ENCODE results near the gene TAP2. TPM values are rescaled to one million over a fixed set of nuclear protein-coding genes. Genes with fewer than 3 reads are reported as not detected.

TAP2 gene
- total RNA-seq, 2 donors from 2014 or later, result 9.6 to 17.3 TPM

GRCh38 chr6:32840604-32841246 lies 2.2 kb upstream of the TAP2 start:
- Histone ChIP-seq H3K27me3 (replicated peaks; ENCODE audit: insufficient read depth) (no peaks in the 10 kb centered on the region), H3K4me1 (ENCODE audit: control insufficient read depth in 1 of 2, low read depth in 2 of 2) (peaks cover 10 to 20% of the 10 kb centered on the region in 2 donors), H3K27ac (peak overlapping the region in 1 of 2 donors; percentile 22), H3K36me3 (no peaks in the 10 kb centered on the region), H3K9me3 (no peaks in the 10 kb centered on the region), H3K4me3 (no peak overlapping the region)
- TF ChIP-seq CTCF (IDR thresholded peaks at IDR 0.05), result no peak
- ATAC-seq (ENCODE audit: insufficient number of reproducible peaks, low FRiP score, low read depth), result no peak
- no peak for DNase-seq (ENCODE audit: low spot score)

DNA sequence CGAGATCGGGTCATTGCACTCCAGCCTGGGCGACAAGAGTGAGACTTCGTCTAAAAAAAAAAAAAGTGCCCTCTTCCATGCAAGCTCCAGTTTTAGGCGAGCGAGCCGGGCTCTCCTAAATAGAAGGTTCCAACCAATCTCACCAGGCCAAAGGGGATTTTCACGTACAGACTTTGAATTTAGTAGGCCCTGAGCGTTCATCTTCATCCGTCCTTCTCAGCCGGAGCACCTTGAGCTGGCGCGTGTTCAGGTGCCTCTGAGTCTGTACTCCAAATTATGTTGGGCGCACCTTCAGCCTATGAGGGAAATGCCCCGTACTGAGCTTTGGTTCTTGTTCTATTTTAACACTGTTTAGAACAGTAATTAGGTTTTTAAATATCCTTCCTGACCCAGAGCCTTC lies 817 bp upstream of the TAP2 start:
- TF ChIP-seq CTCF (IDR thresholded peaks at IDR 0.05), result no peak
- ATAC-seq (ENCODE audit: insufficient number of reproducible peaks, low FRiP score, low read depth) (no peak), DNase-seq (ENCODE audit: low spot score) (no peak)
- Histone ChIP-seq H3K27ac (peak overlapping the region; percentile 90 to 92), H3K4me3 (no peak overlapping the region), H3K9me3 (no peaks in the 10 kb centered on the region), H3K4me1 (ENCODE audit: control insufficient read depth in 1 of 2, low read depth in 2 of 2) (peaks cover 10 to 20% of the 10 kb centered on the region in 2 donors), H3K36me3 (peaks cover 3% of the 10 kb centered on the region), H3K27me3 (replicated peaks; ENCODE audit: insufficient read depth) (no peaks in the 10 kb centered on the region)

DNA sequence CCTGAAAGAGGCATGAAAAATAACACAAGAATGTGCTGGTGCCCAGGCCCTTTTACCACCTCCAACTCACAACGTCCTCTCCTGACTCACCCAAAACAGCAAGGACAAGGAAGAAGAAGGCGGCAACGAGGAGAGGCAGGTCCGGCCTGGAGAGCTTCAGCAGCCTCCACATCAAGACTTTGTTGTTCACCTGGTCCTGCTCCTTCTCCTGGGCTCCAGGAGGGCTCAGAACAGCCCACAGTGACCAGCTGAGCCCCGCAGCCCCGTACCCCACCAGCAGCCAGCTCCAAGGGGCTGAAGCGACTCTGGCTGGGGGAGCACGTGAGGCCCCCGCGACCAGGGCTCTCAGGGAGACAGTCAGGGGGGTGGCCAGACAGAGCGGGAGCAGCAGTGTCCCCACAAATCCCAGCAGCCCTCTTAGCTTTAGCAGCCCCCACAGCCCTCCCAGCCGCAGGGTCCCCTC lies 857 bp downstream of the TAP2 start:
- Histone ChIP-seq H3K27ac (peak overlapping the region; percentile 90 to 92), H3K4me1 (ENCODE audit: control insufficient read depth in 1 of 2, low read depth in 2 of 2) (peaks cover 8 to 12% of the 10 kb centered on the region in 2 donors), H3K27me3 (replicated peaks; ENCODE audit: insufficient read depth) (no peaks in the 10 kb centered on the region), H3K9me3 (no peaks in the 10 kb centered on the region), H3K4me3 (peak overlapping the region; percentile 91), H3K36me3 (peaks cover 5% of the 10 kb centered on the region)
- no peak for DNase-seq (ENCODE audit: low spot score)
- ATAC-seq (ENCODE audit: insufficient number of reproducible peaks, low FRiP score, low read depth), result no peak
- no peak for TF ChIP-seq CTCF (IDR thresholded peaks at IDR 0.05)

GRCh38 chr6:32836873-32837272 lies 1.7 kb downstream of the TAP2 start:
- TF ChIP-seq CTCF (IDR thresholded peaks at IDR 0.05), result no peak
- peaks cover 6 to 7% of the 10 kb centered on the region in 2 donors for H3K4me1 ChIP-seq (ENCODE audit: control insufficient read depth in 1 of 2, low read depth in 2 of 2)
- no peaks in the 10 kb centered on the region for H3K27me3 ChIP-seq (replicated peaks; ENCODE audit: insufficient read depth)
- no peak overlapping the region for H3K4me3 ChIP-seq
- DNase-seq (ENCODE audit: low spot score) (no peak), ATAC-seq (ENCODE audit: insufficient number of reproducible peaks, low FRiP score, low read depth) (no peak)
- no peaks in the 10 kb centered on the region for H3K9me3 ChIP-seq
- peaks cover 5% of the 10 kb centered on the region for H3K36me3 ChIP-seq
- H3K27ac ChIP-seq, result no peak overlapping the region

GRCh38 chr6:32835167-32835893 lies 3.2 kb downstream of the TAP2 start:
- no peaks in the 10 kb centered on the region for H3K27me3 ChIP-seq (replicated peaks; ENCODE audit: insufficient read depth)
- H3K4me1 ChIP-seq (ENCODE audit: control insufficient read depth in 1 of 2, low read depth in 2 of 2), result peaks cover 6 to 7% of the 10 kb centered on the region in 2 donors
- no peak for TF ChIP-seq CTCF (IDR thresholded peaks at IDR 0.05)
- no peak for ATAC-seq (ENCODE audit: insufficient number of reproducible peaks, low FRiP score, low read depth)
- H3K4me3 ChIP-seq, result no peak overlapping the region
- no peak for DNase-seq (ENCODE audit: low spot score)
- peaks cover 8% of the 10 kb centered on the region for H3K36me3 ChIP-seq
- no peak overlapping the region for H3K27ac ChIP-seq
- H3K9me3 ChIP-seq, result no peaks in the 10 kb centered on the region

Measured in thoracic aorta (tissue), 2 donors.